Ishikawa (cell line): Measurements from ENCODE around the gene MOB1A.

Experiments
- EP300 ChIP-seq: IDR thresholded peaks from 2 replicates; pipeline ENCODE4 v1.6.1; 2012; ENCODE audit warnings: borderline replicate concordance
- MAX ChIP-seq: IDR thresholded peaks from 2 replicates; pipeline ENCODE4 v1.6.1; 2012
- TCF12 ChIP-seq: IDR thresholded peaks from 2 replicates; pipeline ENCODE4 v1.6.1; 2012; ENCODE audit warnings: low read depth

- TF ChIP-seq TCF12 (no peak), EP300 (no peak), MAX (no peak)
These were observed 13.1 kb upstream of the MOB1A start for GRCh38 chr2:74191596-74192380.
